Activated naive CD8-positive, alpha-beta T cell (primary cell): ENCODE data around the gene SCAF8.

Experiments
- H3K27ac Mint-ChIP-seq: one replicate; pipeline ENCODE4 v1.8.0; 2021; ENCODE audit warnings: mixed read lengths
- H3K27me3 Mint-ChIP-seq: one replicate; pipeline ENCODE4 v1.8.0; 2021; ENCODE audit warnings: mixed read lengths
- H3K36me3 Mint-ChIP-seq: one replicate; pipeline ENCODE4 v1.8.0; 2021; ENCODE audit warnings: mixed read lengths
- H3K4me1 Mint-ChIP-seq: one replicate; pipeline ENCODE4 v1.8.0; 2021; ENCODE audit warnings: low read depth, mixed read lengths
- H3K4me3 Mint-ChIP-seq: one replicate; pipeline ENCODE4 v1.8.0; 2021; ENCODE audit warnings: mild to moderate bottlenecking, mixed read lengths
- H3K9me3 Mint-ChIP-seq: one replicate; pipeline ENCODE4 v1.8.0; 2021; ENCODE audit warnings: low read depth, mixed read lengths

Gene SCAF8

DNA sequence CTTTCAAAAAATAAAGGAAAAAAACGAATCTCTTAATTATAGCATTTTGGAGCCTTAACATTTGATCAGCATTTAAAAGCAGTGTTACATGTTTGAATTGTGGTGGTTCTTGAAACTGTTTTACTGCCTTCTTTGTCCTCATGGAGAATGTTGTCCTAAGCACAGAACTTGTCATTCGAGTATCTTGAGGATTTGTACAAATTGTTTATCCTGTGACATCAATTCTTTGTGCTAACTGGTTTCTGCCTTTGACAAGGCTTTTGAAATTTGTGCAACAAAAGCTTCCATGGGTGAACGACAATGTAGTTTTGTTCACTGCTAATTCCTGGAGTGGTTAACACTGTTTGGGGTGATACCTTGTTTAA, 130.8 kb downstream of the SCAF8 start:
- no peak overlapping the region for H3K4me3 Mint-ChIP-seq

DNA sequence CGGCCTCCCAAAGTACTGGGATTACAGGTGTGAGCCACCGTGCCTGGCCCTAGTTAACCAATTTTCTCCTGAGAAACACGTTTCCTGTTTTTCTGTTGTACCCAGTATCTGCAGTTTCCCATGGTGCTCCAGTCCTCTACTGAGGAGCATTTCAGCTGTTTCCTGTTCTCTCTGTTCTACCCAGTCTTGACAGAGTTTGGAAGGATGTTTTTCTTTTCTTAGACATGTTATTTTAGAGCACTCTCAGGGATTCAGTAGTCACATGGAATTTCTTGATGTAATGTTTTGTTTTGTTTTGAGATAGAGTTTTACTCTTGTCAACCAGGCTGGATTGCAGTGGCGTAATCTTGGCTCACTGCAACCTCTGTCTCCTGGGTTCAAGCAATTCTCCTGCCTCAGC, 132.1 kb downstream of the SCAF8 start:
- H3K9me3 Mint-ChIP-seq, result no peaks in the 10 kb centered on the region
- H3K36me3 Mint-ChIP-seq, result peaks cover 3% of the 10 kb centered on the region
- H3K27me3 Mint-ChIP-seq, result no peaks in the 10 kb centered on the region
- no peak overlapping the region for H3K27ac Mint-ChIP-seq
- no peak overlapping the region for H3K4me3 Mint-ChIP-seq
- peaks cover 10% of the 10 kb centered on the region for H3K4me1 Mint-ChIP-seq

More for the DNA sequence above, 130.8 kb downstream of the SCAF8 start:
- Mint-ChIP-seq H3K27me3 (no peaks in the 10 kb centered on the region), H3K9me3 (no peaks in the 10 kb centered on the region), H3K36me3 (peaks cover 3% of the 10 kb centered on the region), H3K27ac (no peak overlapping the region), H3K4me1 (peaks cover 10% of the 10 kb centered on the region)

DNA sequence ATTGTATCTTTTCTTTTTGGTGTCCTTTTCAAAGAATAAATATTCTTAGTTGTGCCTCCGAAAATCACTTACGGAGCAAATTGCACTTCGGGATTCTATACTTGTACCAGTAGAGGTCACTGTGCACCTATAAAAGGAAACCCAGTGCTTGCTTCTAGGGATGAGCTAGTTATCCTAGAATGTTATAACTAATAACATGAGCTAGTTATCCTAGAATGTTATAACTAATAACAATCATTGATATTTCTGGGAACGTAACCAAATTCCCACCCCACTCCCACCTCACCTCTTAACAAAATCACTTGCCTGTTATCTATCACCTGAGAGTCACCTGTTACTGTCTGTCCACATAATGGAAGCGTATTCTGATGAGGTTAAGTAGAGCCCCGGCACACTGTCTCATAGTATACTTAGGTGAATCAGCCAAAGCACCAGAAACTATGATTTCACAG, 135.0 kb downstream of the SCAF8 start:
- no peaks in the 10 kb centered on the region for H3K9me3 Mint-ChIP-seq
- H3K4me3 Mint-ChIP-seq, result no peak overlapping the region
- H3K27ac Mint-ChIP-seq, result no peak overlapping the region

DNA sequence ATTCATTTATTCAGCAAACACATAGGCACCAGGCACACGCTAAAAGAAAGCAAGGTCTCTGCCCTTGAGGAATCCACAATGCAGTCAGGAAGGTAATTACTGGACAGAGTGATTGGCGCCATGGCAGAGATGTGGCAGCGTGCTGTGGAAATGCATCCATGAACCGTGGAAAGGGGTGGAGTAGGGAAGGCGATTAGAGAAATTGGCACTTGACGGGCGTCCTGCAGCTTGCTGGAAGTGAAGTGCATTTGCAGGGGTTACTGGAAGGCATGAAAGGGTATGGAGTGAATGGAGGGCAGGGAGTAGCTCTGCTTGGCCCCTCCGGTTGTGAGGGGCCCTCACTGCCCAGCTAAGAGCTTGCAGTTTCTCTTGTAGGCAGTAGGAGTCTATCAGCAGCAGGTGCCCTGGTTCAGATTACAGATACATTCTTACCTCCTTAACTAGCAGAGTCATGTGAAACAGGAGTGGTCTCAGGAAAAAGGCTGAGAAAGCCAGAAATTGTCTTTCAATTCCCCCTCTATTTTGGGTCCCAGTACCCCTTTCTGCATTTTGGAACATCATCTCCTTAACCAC, 139.4 kb downstream of the SCAF8 start:
- peaks cover 4% of the 10 kb centered on the region for H3K4me1 Mint-ChIP-seq
- no peak overlapping the region for H3K27ac Mint-ChIP-seq
- H3K4me3 Mint-ChIP-seq, result no peak overlapping the region
- H3K27me3 Mint-ChIP-seq, result no peaks in the 10 kb centered on the region
- peaks cover 7% of the 10 kb centered on the region for H3K36me3 Mint-ChIP-seq
- no peaks in the 10 kb centered on the region for H3K9me3 Mint-ChIP-seq

More for the DNA sequence above, 135.0 kb downstream of the SCAF8 start:
- peaks cover 9% of the 10 kb centered on the region for H3K4me1 Mint-ChIP-seq
- H3K36me3 Mint-ChIP-seq, result peaks cover 4% of the 10 kb centered on the region
- H3K27me3 Mint-ChIP-seq, result no peaks in the 10 kb centered on the region

DNA sequence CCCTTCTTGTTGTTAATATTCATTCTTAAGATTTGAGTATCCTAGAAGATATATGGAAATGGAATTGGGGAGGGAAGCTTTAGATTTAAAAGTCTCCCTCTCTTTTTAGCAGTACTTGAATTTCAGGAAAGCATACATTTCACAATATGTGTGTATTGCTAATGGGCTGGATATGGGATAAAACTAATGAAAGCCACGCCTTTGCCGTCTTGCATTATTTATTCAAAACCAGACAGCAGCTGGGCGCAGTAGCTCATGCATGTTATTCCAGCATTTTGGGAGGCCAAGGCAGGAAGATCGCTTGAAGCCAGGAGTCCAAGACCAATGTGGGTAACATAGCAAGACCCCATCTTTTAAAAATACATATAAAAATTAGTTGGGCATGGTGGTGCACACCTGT, 140.3 kb downstream of the SCAF8 start:
- no peaks in the 10 kb centered on the region for H3K9me3 Mint-ChIP-seq
- no peaks in the 10 kb centered on the region for H3K27me3 Mint-ChIP-seq
- peaks cover 3% of the 10 kb centered on the region for H3K4me1 Mint-ChIP-seq
- H3K4me3 Mint-ChIP-seq, result no peak overlapping the region
- peaks cover 7% of the 10 kb centered on the region for H3K36me3 Mint-ChIP-seq
- no peak overlapping the region for H3K27ac Mint-ChIP-seq

DNA sequence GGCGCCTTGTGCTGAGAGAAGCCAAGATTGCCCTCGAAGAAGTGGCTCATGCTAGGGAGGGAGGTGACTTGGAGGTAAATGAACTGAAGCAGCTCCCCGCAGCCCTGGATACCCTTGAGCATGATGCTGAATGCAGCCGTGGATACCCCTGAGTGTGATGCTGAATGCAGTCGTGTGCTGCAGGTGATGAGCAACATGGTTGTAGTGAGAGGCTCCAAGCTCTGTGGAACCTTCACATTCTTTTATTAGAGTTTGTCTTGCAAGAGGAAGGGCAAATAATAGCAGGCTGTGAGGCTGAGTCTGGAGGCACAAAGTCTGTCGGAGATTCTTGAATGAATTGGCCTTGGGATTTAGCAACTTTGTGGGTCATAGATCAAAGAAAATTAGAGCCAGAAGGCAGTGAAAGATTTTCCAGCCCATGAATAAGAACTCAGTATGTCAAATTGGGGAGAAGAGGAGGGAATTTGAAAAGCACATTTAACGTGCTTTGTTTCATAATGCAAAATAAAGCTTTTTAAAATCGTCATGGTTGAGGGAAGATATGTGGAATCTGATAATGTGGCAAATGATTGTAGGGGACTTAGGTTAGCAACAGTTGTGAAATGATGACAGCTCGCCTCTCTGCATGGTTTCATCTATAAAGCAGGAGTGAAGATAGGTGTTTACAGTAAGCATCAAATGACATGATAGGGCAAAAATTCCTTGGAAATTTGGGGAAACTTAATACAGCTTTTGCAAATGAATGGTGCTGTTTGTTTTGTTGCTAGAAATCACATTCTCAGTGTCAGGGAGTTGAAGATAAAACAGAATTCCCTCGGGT, 141.8 kb downstream of the SCAF8 start:
- Mint-ChIP-seq H3K9me3 (no peaks in the 10 kb centered on the region), H3K27me3 (no peaks in the 10 kb centered on the region), H3K36me3 (peaks cover 7% of the 10 kb centered on the region), H3K27ac (no peak overlapping the region), H3K4me1 (peaks cover 3% of the 10 kb centered on the region), H3K4me3 (no peak overlapping the region)

DNA sequence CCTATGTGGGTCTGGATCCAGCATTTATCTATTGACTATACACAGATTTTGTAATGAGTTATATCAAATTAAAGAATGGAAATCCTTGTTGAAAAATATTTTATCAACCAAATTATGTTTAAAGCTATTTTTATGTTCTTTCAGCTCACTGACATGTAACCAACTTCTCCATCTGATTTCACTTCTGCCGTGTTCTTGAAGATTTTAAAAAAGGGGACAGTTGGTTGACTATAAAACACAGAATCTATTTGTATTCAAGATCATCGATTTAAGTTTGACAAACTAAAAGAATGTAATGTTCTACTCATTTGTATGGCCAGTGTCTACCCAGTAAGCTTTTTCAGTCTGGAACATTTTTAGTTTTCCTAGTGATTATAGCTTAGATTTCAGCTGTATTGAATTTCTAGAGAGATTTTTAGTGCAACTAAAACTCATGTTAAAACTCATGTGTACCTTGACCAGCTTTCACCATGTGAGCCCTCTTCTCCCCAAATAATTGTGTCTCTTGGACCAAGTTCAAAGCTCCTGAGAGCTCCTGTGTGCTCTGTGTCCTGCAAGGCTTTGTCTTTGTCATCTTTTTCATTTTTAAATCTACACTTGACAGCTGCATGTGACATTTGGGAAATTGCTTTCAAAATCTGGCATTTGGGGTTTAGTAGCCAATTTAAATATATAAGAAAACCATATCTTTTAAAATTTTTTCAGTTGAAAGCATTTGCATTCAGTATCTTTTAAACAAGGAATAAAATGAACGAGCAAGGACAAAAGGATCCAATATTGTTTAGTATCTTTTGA, 143.5 kb downstream of the SCAF8 start:
- Mint-ChIP-seq H3K4me3 (no peak overlapping the region), H3K27me3 (no peaks in the 10 kb centered on the region), H3K27ac (no peak overlapping the region), H3K4me1 (peaks cover 3% of the 10 kb centered on the region), H3K36me3 (peaks cover 7% of the 10 kb centered on the region), H3K9me3 (no peaks in the 10 kb centered on the region)

DNA sequence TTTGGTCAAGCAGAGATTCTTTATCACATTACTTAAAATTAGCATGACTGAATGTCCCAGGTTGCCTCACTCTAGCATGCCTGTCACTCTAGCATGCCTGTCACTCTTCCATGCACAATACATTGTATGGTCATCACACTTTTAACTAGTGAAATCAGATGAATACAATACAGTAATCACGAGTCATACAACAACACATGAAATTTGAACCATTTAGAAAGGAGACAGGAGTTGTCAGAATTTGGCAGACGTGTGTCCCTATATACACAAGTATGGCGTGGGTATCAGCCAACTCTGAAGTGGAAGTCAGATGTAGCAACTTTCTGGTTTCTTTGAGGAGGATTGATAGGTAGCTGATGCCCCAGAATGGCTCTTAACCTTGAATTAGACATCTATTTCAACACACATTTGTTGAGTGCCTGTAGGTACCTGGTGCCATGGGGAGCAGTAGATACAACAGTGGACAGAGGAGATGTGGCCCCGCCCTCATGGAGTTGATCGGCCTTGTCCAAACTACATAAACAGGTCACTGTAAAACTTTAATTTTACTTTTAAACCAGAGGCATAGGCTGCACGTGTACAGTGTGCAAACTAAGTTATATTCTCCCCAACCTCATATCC, 145.8 kb downstream of the SCAF8 start:
- H3K4me3 Mint-ChIP-seq, result no peak overlapping the region
- H3K36me3 Mint-ChIP-seq, result peaks cover 18% of the 10 kb centered on the region
- no peak overlapping the region for H3K27ac Mint-ChIP-seq
- H3K4me1 Mint-ChIP-seq, result peaks cover 3% of the 10 kb centered on the region
- H3K27me3 Mint-ChIP-seq, result no peaks in the 10 kb centered on the region
- H3K9me3 Mint-ChIP-seq, result no peaks in the 10 kb centered on the region

DNA sequence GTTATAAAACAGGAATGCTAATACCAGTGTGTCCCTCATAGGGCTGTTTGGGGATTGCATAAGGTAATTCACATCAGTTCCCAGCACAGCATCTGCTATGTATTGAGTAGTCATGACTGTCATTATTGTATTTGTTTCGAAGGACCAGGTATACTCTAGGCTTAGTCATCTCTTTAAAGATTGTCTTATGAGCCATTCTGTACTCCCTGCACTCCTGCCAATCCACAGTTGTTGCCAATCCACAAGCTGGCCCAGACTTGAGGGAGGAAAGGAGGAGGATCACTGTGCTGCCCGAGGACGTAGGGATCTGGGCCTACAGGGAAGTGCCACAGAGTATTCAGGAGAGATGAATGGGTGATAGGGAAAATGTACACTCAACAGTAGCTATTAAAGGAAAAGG, 148.9 kb downstream of the SCAF8 start:
- peaks cover 3% of the 10 kb centered on the region for H3K4me1 Mint-ChIP-seq
- H3K4me3 Mint-ChIP-seq, result no peak overlapping the region
- H3K27me3 Mint-ChIP-seq, result no peaks in the 10 kb centered on the region
- peaks cover 19% of the 10 kb centered on the region for H3K36me3 Mint-ChIP-seq
- H3K27ac Mint-ChIP-seq, result no peak overlapping the region
- no peaks in the 10 kb centered on the region for H3K9me3 Mint-ChIP-seq
